ENCODE measurements around the gene FGF10.

Gene FGF10

GRCh38 chr5:44389090-44389822 lies at the start of gene FGF10:
FGF10 (minus strand) TSS chr5:44389420; CDS start chr5:44388682, 738 bp downstream.
- in situ Hi-C loops (cut with HindIII; ENCODE audit: low sequenced_read_pairs), result no loop called here

- in situ Hi-C loops (cut with HindIII; ENCODE audit: low sequenced_read_pairs), result no loop called here
Measured at GRCh38 chr5:44426944-44427343, 37.7 kb upstream of the FGF10 start.

GRCh38 chr5:44412286-44412685 lies 23.1 kb upstream of the FGF10 start:
- in situ Hi-C loops (cut with HindIII; ENCODE audit: low sequenced_read_pairs), result no loop called here

- in situ Hi-C loops (cut with HindIII; ENCODE audit: low sequenced_read_pairs), result no loop called here
Measured at GRCh38 chr5:44402084-44402483, 12.9 kb upstream of the FGF10 start.

GRCh38 chr5:44401611-44402010 lies 12.4 kb upstream of the FGF10 start:
- in situ Hi-C loops (cut with HindIII; ENCODE audit: low sequenced_read_pairs), result no loop called here

- in situ Hi-C loops (cut with HindIII; ENCODE audit: low sequenced_read_pairs), result no loop called here
Measured at GRCh38 chr5:44398382-44398781, 9.2 kb upstream of the FGF10 start.

- in situ Hi-C loops (cut with HindIII; ENCODE audit: low sequenced_read_pairs), result no loop called here
Measured at GRCh38 chr5:44396312-44396711, 7.1 kb upstream of the FGF10 start.

- in situ Hi-C loops (cut with HindIII; ENCODE audit: low sequenced_read_pairs), result no loop called here
Measured at GRCh38 chr5:44390351-44390750, 1.1 kb upstream of the FGF10 start.

GRCh38 chr5:44389823-44390143 lies 563 bp upstream of the FGF10 start:
- in situ Hi-C loops (cut with HindIII; ENCODE audit: low sequenced_read_pairs), result no loop called here

- in situ Hi-C loops (cut with HindIII; ENCODE audit: low sequenced_read_pairs), result no loop called here
Measured at GRCh38 chr5:44388321-44389089, 715 bp downstream of the FGF10 start.

GRCh38 chr5:44387921-44388320 lies 1.3 kb downstream of the FGF10 start:
- in situ Hi-C loops (cut with HindIII; ENCODE audit: low sequenced_read_pairs), result no loop called here

GRCh38 chr5:44387406-44387805 lies 1.8 kb downstream of the FGF10 start:
- in situ Hi-C loops (cut with HindIII; ENCODE audit: low sequenced_read_pairs), result no loop called here

- in situ Hi-C loops (cut with HindIII; ENCODE audit: low sequenced_read_pairs), result no loop called here
Measured at GRCh38 chr5:44385291-44385900, 3.8 kb downstream of the FGF10 start.

- in situ Hi-C loops (cut with HindIII; ENCODE audit: low sequenced_read_pairs), result no loop called here
Measured at GRCh38 chr5:44384816-44385215, 4.4 kb downstream of the FGF10 start.

GRCh38 chr5:44382894-44383293 lies 6.3 kb downstream of the FGF10 start:
- in situ Hi-C loops (cut with HindIII; ENCODE audit: low sequenced_read_pairs), result no loop called here

- in situ Hi-C loops (cut with HindIII; ENCODE audit: low sequenced_read_pairs), result no loop called here
Measured at GRCh38 chr5:44377057-44377456, 12.2 kb downstream of the FGF10 start.

GRCh38 chr5:44372028-44372427 lies 17.2 kb downstream of the FGF10 start:
- in situ Hi-C loops (cut with HindIII; ENCODE audit: low sequenced_read_pairs), result no loop called here

- in situ Hi-C loops (cut with HindIII; ENCODE audit: low sequenced_read_pairs), result no loop called here
Measured at GRCh38 chr5:44367203-44367602, 22.0 kb downstream of the FGF10 start.

- in situ Hi-C loops (cut with HindIII; ENCODE audit: low sequenced_read_pairs), result no loop called here
Measured at GRCh38 chr5:44365345-44365744, 23.9 kb downstream of the FGF10 start.

GRCh38 chr5:44364097-44364496 lies 25.1 kb downstream of the FGF10 start:
- in situ Hi-C loops (cut with HindIII; ENCODE audit: low sequenced_read_pairs), result no loop called here

- in situ Hi-C loops (cut with HindIII; ENCODE audit: low sequenced_read_pairs), result no loop called here
Measured at GRCh38 chr5:44361342-44362001, 27.7 kb downstream of the FGF10 start.

GRCh38 chr5:44360919-44361318 lies 28.3 kb downstream of the FGF10 start:
- in situ Hi-C loops (cut with HindIII; ENCODE audit: low sequenced_read_pairs), result no loop called here
